Measurements from ENCODE around the gene KCNV2. TPM values are rescaled to one million over a fixed set of nuclear protein-coding genes. Genes with fewer than 3 reads are reported as not detected.

Gene KCNV2
- total and polyA plus RNA-seq, 2 donors from 2014 or later: not detected

DNA sequence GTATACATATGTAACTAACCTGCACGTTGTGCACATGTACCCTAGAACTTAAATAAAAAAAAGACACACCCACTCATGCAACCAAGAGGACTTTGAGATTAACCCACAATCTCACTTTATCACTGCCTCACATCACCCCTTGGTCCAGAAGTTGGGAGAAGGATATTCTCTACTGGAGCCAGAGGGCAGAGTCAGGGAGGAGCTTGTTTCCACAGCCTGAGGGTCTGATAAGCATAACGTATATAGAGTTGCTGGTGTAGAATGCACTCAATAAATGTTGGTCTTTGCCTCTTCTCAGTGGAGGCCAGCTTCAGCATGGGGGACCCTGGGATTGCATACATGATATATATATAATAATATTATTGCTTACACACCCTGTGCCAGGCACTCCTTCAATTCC, 10.1 kb downstream of the KCNV2 start:
- no peak for FAIRE-seq
- no peaks in the 10 kb centered on the region for H3K27me3 ChIP-seq (ENCODE audit: control insufficient read depth, insufficient read depth, low read length)
- H3K4me1 ChIP-seq (ENCODE audit: control insufficient read depth in 2 of 3, insufficient read depth in 2 of 3, low read depth in 1 of 3, low read length in 3 of 3): peaks cover 3 to 5% (median 5%) of the 10 kb centered on the region in 3 donors
- DNase-seq: no peak
- H3K4me3 ChIP-seq (ENCODE audit: low read length in 3 of 3): no peak overlapping the region
- H3K9me3 ChIP-seq (ENCODE audit: control insufficient read depth in 2 of 3, insufficient read depth in 1 of 3, low read length in 3 of 3): no peaks in the 10 kb centered on the region
- H3K36me3 ChIP-seq (ENCODE audit: control insufficient read depth in 2 of 3, insufficient read depth in 3 of 3, low read length in 3 of 3): no peaks in the 10 kb centered on the region
- TF ChIP-seq, protein P1, sequence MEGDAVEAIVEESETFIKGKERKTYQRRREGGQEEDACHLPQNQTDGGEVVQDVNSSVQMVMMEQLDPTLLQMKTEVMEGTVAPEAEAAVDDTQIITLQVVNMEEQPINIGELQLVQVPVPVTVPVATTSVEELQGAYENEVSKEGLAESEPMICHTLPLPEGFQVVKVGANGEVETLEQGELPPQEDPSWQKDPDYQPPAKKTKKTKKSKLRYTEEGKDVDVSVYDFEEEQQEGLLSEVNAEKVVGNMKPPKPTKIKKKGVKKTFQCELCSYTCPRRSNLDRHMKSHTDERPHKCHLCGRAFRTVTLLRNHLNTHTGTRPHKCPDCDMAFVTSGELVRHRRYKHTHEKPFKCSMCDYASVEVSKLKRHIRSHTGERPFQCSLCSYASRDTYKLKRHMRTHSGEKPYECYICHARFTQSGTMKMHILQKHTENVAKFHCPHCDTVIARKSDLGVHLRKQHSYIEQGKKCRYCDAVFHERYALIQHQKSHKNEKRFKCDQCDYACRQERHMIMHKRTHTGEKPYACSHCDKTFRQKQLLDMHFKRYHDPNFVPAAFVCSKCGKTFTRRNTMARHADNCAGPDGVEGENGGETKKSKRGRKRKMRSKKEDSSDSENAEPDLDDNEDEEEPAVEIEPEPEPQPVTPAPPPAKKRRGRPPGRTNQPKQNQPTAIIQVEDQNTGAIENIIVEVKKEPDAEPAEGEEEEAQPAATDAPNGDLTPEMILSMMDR (IDR thresholded peaks at IDR 0.05; ENCODE audit: borderline replicate concordance, extremely low read depth, insufficient read depth): no peak
- intact Hi-C loops (cut with DNase I): no loop called here
- H3K9ac ChIP-seq (ENCODE audit: low read length in 3 of 3): no peak overlapping the region
- H3K27ac ChIP-seq (ENCODE audit: low read depth in 2 of 2, low read length in 2 of 2): no peak overlapping the region

DNA sequence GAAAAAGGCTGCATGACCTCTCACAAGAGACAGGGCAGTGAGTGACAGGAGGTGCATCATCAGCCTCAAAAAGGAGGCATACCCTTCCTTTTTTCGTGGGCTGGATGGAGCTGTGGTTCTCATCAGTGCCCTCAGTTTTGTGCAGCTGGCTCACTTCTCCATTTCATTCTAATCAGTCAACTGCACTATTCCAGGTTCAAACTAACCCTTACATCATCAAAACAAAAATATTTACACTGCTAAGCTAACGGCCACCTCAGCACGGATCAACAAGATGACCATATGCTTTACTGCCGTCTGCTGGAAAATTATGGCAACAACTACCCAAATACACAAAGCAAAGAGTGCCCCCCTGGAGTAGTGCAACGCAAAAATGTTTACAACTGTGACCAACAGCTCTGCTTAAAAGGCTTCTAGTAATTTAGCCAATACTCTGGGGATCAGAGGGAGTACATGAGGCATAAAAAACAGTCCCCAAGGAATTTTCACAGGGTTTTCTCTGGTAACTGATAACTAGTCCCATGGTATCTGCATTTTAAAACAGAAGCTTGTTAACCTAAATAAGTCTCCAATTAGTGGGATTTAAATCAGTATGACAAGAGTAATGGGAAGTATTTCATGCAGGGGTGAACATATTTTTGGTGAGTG, 10.8 kb downstream of the KCNV2 start:
- no peaks in the 10 kb centered on the region for H3K27me3 ChIP-seq (ENCODE audit: control insufficient read depth, insufficient read depth, low read length)
- FAIRE-seq: peak; percentile 39
- no peak overlapping the region for H3K9ac ChIP-seq (ENCODE audit: low read length in 3 of 3)
- H3K36me3 ChIP-seq (ENCODE audit: control insufficient read depth in 2 of 3, insufficient read depth in 3 of 3, low read length in 3 of 3): no peaks in the 10 kb centered on the region
- peak in 4 of 5 donors; percentile 48 to 94 (median 75) for DNase-seq
- H3K4me1 ChIP-seq (ENCODE audit: control insufficient read depth in 2 of 3, insufficient read depth in 2 of 3, low read depth in 1 of 3, low read length in 3 of 3): peaks cover 3 to 5% (median 5%) of the 10 kb centered on the region in 3 donors
- H3K4me3 ChIP-seq (ENCODE audit: low read length in 3 of 3): no peak overlapping the region
- no peaks in the 10 kb centered on the region for H3K9me3 ChIP-seq (ENCODE audit: control insufficient read depth in 2 of 3, insufficient read depth in 1 of 3, low read length in 3 of 3)
- intact Hi-C loops (cut with DNase I): no loop called here
- TF ChIP-seq, protein P1 (IDR thresholded peaks at IDR 0.05; ENCODE audit: borderline replicate concordance, extremely low read depth, insufficient read depth): peak; percentile 85
- no peak overlapping the region for H3K27ac ChIP-seq (ENCODE audit: low read depth in 2 of 2, low read length in 2 of 2)

DNA sequence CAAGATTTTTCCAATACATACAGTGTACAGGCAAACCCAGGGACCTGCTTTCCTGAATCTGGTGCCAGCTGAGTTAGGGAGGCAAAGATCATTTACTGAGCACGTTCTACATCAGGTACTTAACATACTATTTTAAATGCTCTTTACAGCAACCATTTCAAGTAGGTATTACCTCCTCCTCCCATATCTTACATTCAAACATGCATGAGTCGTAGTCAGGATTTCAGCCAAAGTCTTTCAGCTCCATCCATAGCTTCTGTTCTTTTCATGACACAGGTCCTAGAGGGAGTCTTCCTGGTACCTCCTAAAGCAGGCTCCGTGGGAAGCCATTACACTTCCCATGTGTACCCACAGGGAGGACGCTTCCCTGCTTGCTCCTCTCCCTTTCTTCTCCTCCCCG, 11.7 kb downstream of the KCNV2 start:
- Histone ChIP-seq H3K4me3 (ENCODE audit: low read length in 3 of 3) (no peak overlapping the region), H3K9ac (ENCODE audit: low read length in 3 of 3) (no peak overlapping the region), H3K27me3 (ENCODE audit: control insufficient read depth, insufficient read depth, low read length) (no peaks in the 10 kb centered on the region), H3K4me1 (ENCODE audit: control insufficient read depth in 2 of 3, insufficient read depth in 2 of 3, low read depth in 1 of 3, low read length in 3 of 3) (peaks cover 3 to 5% (median 5%) of the 10 kb centered on the region in 3 donors), H3K9me3 (ENCODE audit: control insufficient read depth in 2 of 3, insufficient read depth in 1 of 3, low read length in 3 of 3) (no peaks in the 10 kb centered on the region), H3K36me3 (ENCODE audit: control insufficient read depth in 2 of 3, insufficient read depth in 3 of 3, low read length in 3 of 3) (no peaks in the 10 kb centered on the region), H3K27ac (ENCODE audit: low read depth in 2 of 2, low read length in 2 of 2) (no peak overlapping the region)
- TF ChIP-seq, protein P1 (IDR thresholded peaks at IDR 0.05; ENCODE audit: borderline replicate concordance, extremely low read depth, insufficient read depth): no peak
- intact Hi-C loops (cut with DNase I): no loop called here
- DNase-seq (no peak), FAIRE-seq (no peak)
